IMR-90 (cell line): ENCODE data around the gene KRTAP19-6.

Source experiments
- BHLHE40 ChIP-seq: fragments of 150-350 bp; IDR thresholded peaks from 2 replicates; pipeline ENCODE4 v1.6.1; 2016; ENCODE audit warnings: mild to moderate bottlenecking, low read depth, low read length
- CEBPB ChIP-seq: IDR thresholded peaks from 2 replicates; pipeline ENCODE4 v1.6.1; 2012; ENCODE audit warnings: low read depth, low read length, improper control_type of control experiment
- CTCF ChIP-seq: conservative IDR thresholded peaks from 2 replicates; pipeline ENCODE4 v1.5.1; 2012; ENCODE audit warnings: mild to moderate bottlenecking, low read depth, low read length, improper control_type of control experiment
- MAFK ChIP-seq: IDR thresholded peaks from 2 replicates; pipeline ENCODE4 v1.6.1; 2012; ENCODE audit warnings: low read depth, low read length, improper control_type of control experiment
- NFE2L2 ChIP-seq: fragments of 150-350 bp; IDR thresholded peaks from 2 replicates; pipeline ENCODE4 v1.6.1; 2016; ENCODE audit warnings: low read depth, mild to moderate bottlenecking, low read length
- POLR2A ChIP-seq: IDR thresholded peaks from 2 replicates; pipeline ENCODE4 v1.6.1; 2012; ENCODE audit warnings: mild to moderate bottlenecking, low read depth, low read length
- RAD21 ChIP-seq: IDR thresholded peaks from 2 replicates; pipeline ENCODE4 v1.6.1; 2012; ENCODE audit warnings: low read length, improper control_type of control experiment
- RCOR1 ChIP-seq: IDR thresholded peaks from 2 replicates; pipeline ENCODE4 v1.6.1; 2012; ENCODE audit warnings: mild to moderate bottlenecking, low read length, improper control_type of control experiment; ENCODE audit not compliant: insufficient replicate concordance
- RFX5 ChIP-seq: IDR thresholded peaks from 2 replicates; pipeline ENCODE4 v1.8.0; 2012; ENCODE audit warnings: low read depth, mild to moderate bottlenecking, low read length, moderate library complexity
- USF2 ChIP-seq: fragments of 150-350 bp; IDR thresholded peaks from 2 replicates; pipeline ENCODE4 v1.6.1; 2017; ENCODE audit warnings: mild to moderate bottlenecking, antibody characterized with exemption, low read length, low read depth

- TF ChIP-seq POLR2A: no peak
- TF ChIP-seq CTCF: no peak
- TF ChIP-seq RCOR1: no peak
- no peak for TF ChIP-seq CEBPB
- no peak for TF ChIP-seq RAD21
- TF ChIP-seq MAFK: no peak
- TF ChIP-seq RFX5: no peak
- TF ChIP-seq USF2: no peak
- TF ChIP-seq BHLHE40: no peak
- no peak for TF ChIP-seq NFE2L2
Observed at GRCh38 chr21:30563630-30564029, 22.0 kb upstream of the KRTAP19-6 start.
